WTC11 (cell line): ENCODE data around the gene PTPRN2. TPM values are rescaled to one million over a fixed set of nuclear protein-coding genes. Genes with fewer than 3 reads are reported as not detected.

ENCODE experiments used
- ATAC-seq: fragments of 200-7000 bp; cut with Tn5 transposase; 2 replicates; pipeline ENCODE4 v1.10.0; 2021; ENCODE audit warnings: mild to moderate bottlenecking, moderate library complexity
- CTCF ChIA-PET: fragments of 300-600 bp; sonication (Branson Sonifier 250); formaldehyde crosslinking; loops from one replicate; lab custom pipeline; 2021; ENCODE audit warnings: antibody characterized with exemption; lab: Charles Lee
- POLR2A ChIA-PET: fragments of 350-600 bp; sonication (Branson Sonifier 250); formaldehyde crosslinking; loops from one replicate; lab custom pipeline; 2021; ENCODE audit warnings: antibody characterized with exemption; lab: Charles Lee
- DNase-seq: peaks from one replicate; pipeline ENCODE4 v3.0.0; 2021; ENCODE audit warnings: low spot score
- H3K27ac Mint-ChIP-seq: 2 replicates; pipeline ENCODE4 v1.8.0; 2021; ENCODE audit warnings: mixed read lengths
- H3K27me3 Mint-ChIP-seq: 2 replicates; pipeline ENCODE4 v1.8.0; 2021; ENCODE audit warnings: low read depth, mild to moderate bottlenecking, moderate library complexity, mixed read lengths
- H3K36me3 Mint-ChIP-seq: 2 replicates; pipeline ENCODE4 v1.8.0; 2021; ENCODE audit warnings: mixed read lengths
- H3K4me1 Mint-ChIP-seq: 2 replicates; pipeline ENCODE4 v1.8.0; 2022; ENCODE audit warnings: mixed read lengths
- H3K4me3 Mint-ChIP-seq: 2 replicates; pipeline ENCODE4 v1.8.0; 2021; ENCODE audit warnings: mild to moderate bottlenecking, moderate library complexity, mixed read lengths
- H3K9me3 Mint-ChIP-seq: 2 replicates; pipeline ENCODE4 v1.8.0; 2021; ENCODE audit warnings: mixed read lengths
- ATF2 ChIP-seq: sonication (generic); formaldehyde crosslinking; IDR thresholded peaks from 2 replicates; pipeline ENCODE4 v1.8.1; 2022; ENCODE audit warnings: low read depth, missing genetic modification reagents, borderline replicate concordance
- E2F4 ChIP-seq: sonication (generic); formaldehyde crosslinking; IDR thresholded peaks from 2 replicates; pipeline ENCODE4 v1.8.1; 2022; ENCODE audit warnings: low read depth, mild to moderate bottlenecking, moderate library complexity, missing genetic modification reagents, borderline replicate concordance
- E2F5 ChIP-seq: sonication (generic); formaldehyde crosslinking; IDR thresholded peaks from 2 replicates; pipeline ENCODE4 v1.8.1; 2022; ENCODE audit warnings: mild to moderate bottlenecking, moderate library complexity, missing genetic modification reagents
- NR2C2 ChIP-seq: sonication (generic); formaldehyde crosslinking; IDR thresholded peaks from 2 replicates; pipeline ENCODE4 v1.8.0; 2022; ENCODE audit warnings: mild to moderate bottlenecking, missing genetic modification reagents
- PRRX2 ChIP-seq: fragments of 250-450 bp; sonication (Bioruptor Pico); IDR thresholded peaks from 2 replicates; pipeline ENCODE4 v1.8.0; 2021; ENCODE audit warnings: mild to moderate bottlenecking
- RORB ChIP-seq: fragments of 250-450 bp; sonication (Bioruptor Pico); IDR thresholded peaks from 2 replicates; pipeline ENCODE4 v1.9.0; 2021; ENCODE audit warnings: mild to moderate bottlenecking
- TEAD1 ChIP-seq: sonication (generic); formaldehyde crosslinking; IDR thresholded peaks from 2 replicates; pipeline ENCODE4 v1.8.0; 2022; ENCODE audit warnings: mild to moderate bottlenecking, missing genetic modification reagents
- ZNF232 ChIP-seq: sonication (generic); formaldehyde crosslinking; IDR thresholded peaks from 2 replicates; pipeline ENCODE4 v1.8.0; 2022; ENCODE audit warnings: mild to moderate bottlenecking, missing genetic modification reagents
- total RNA-seq: library from RNA; stranded (reverse); gene quantifications from 3 replicates; pipeline ENCODE4 v1.2.3, GENCODE V29; 2021
- TF ChIP-seq, protein P1 (sequence below): sonication (generic); formaldehyde crosslinking; IDR thresholded peaks from 2 replicates; pipeline ENCODE4 v1.8.0; 2023; ENCODE audit warnings: missing genetic modification reagents
- TF ChIP-seq, protein P2 (sequence below): fragments of 250-450 bp; sonication (Bioruptor Pico); IDR thresholded peaks from 2 replicates; pipeline ENCODE4 v1.9.0; 2021; ENCODE audit warnings: mild to moderate bottlenecking, borderline replicate concordance
- TF ChIP-seq, protein P3 (sequence below): sonication (generic); formaldehyde crosslinking; conservative IDR thresholded peaks from 2 replicates; pipeline ENCODE4 v1.8.1; 2022; ENCODE audit warnings: mild to moderate bottlenecking, missing genetic modification reagents

The PTPRN2 gene
- total RNA-seq, 1 experiment from 2014 or later = 4.7 TPM

GRCh38 chr7:158544708-158545107 is 42.9 kb downstream of the PTPRN2 start:
- POLR2A ChIA-PET = no interaction called here
- H3K9me3 Mint-ChIP-seq = no peaks in the 10 kb centered on the region
- no peak overlapping the region for H3K27ac Mint-ChIP-seq
- no peak for ATAC-seq
- no peaks in the 10 kb centered on the region for H3K36me3 Mint-ChIP-seq
- no peak for DNase-seq
- TF ChIP-seq ZNF232 (CRISPR knock-in tag) (no peak), TEAD1 (CRISPR knock-in tag) (no peak), PRRX2 (CRISPR knock-in tag) (no peak), E2F5 (CRISPR knock-in tag) (no peak)
- TF ChIP-seq, all 79 proteins: peak for 0
- Mint-ChIP-seq H3K4me1 (peaks cover 15% of the 10 kb centered on the region), H3K27me3 (no peaks in the 10 kb centered on the region; the same call in 1 of the 2 replicates), H3K4me3 (no peak overlapping the region)
- CTCF ChIA-PET = no interaction called here

DNA sequence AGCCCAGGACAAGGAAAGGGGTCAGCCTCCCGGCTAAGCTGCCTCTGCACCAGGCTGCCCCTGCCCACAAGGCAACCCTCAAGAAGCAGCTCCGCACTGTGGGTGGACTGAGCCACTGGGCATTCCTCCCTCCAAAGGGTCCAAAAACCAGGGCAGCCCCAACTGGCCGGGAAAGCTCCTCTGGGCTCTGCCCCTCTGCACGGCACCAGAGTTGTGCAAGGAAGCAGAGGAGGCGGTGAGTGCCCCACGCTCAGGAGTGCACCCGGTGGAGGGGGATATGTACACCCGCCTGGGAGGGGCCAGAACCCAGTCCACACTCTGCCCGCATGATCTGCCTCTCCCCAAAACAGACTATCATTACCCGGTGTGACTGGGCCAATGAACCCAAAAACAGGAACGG is 43.8 kb downstream of the PTPRN2 start:
- Mint-ChIP-seq H3K9me3 (no peaks in the 10 kb centered on the region), H3K4me1 (peaks cover 8% of the 10 kb centered on the region), H3K4me3 (no peak overlapping the region), H3K27ac (0 out of 2 replicates have a peak overlapping the region, but pooled peaks have one; percentile 22), H3K27me3 (no peaks in the 10 kb centered on the region; the same call in 1 of the 2 replicates), H3K36me3 (no peaks in the 10 kb centered on the region)
- ATAC-seq = no peak
- POLR2A ChIA-PET = no interaction called here
- TF ChIP-seq RORB (CRISPR knock-in tag) (no peak), PRRX2 (CRISPR knock-in tag) (no peak), ATF2 (CRISPR knock-in tag) (no peak), E2F4 (no peak), ZNF232 (CRISPR knock-in tag) (no peak)
- TF ChIP-seq, protein P1, sequence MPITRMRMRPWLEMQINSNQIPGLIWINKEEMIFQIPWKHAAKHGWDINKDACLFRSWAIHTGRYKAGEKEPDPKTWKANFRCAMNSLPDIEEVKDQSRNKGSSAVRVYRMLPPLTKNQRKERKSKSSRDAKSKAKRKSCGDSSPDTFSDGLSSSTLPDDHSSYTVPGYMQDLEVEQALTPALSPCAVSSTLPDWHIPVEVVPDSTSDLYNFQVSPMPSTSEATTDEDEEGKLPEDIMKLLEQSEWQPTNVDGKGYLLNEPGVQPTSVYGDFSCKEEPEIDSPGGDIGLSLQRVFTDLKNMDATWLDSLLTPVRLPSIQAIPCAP (CRISPR knock-in tag) = no peak
- TF ChIP-seq, protein P2, sequence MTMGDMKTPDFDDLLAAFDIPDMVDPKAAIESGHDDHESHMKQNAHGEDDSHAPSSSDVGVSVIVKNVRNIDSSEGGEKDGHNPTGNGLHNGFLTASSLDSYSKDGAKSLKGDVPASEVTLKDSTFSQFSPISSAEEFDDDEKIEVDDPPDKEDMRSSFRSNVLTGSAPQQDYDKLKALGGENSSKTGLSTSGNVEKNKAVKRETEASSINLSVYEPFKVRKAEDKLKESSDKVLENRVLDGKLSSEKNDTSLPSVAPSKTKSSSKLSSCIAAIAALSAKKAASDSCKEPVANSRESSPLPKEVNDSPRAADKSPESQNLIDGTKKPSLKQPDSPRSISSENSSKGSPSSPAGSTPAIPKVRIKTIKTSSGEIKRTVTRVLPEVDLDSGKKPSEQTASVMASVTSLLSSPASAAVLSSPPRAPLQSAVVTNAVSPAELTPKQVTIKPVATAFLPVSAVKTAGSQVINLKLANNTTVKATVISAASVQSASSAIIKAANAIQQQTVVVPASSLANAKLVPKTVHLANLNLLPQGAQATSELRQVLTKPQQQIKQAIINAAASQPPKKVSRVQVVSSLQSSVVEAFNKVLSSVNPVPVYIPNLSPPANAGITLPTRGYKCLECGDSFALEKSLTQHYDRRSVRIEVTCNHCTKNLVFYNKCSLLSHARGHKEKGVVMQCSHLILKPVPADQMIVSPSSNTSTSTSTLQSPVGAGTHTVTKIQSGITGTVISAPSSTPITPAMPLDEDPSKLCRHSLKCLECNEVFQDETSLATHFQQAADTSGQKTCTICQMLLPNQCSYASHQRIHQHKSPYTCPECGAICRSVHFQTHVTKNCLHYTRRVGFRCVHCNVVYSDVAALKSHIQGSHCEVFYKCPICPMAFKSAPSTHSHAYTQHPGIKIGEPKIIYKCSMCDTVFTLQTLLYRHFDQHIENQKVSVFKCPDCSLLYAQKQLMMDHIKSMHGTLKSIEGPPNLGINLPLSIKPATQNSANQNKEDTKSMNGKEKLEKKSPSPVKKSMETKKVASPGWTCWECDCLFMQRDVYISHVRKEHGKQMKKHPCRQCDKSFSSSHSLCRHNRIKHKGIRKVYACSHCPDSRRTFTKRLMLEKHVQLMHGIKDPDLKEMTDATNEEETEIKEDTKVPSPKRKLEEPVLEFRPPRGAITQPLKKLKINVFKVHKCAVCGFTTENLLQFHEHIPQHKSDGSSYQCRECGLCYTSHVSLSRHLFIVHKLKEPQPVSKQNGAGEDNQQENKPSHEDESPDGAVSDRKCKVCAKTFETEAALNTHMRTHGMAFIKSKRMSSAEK (CRISPR knock-in tag) = no peak
- TF ChIP-seq, protein P3, sequence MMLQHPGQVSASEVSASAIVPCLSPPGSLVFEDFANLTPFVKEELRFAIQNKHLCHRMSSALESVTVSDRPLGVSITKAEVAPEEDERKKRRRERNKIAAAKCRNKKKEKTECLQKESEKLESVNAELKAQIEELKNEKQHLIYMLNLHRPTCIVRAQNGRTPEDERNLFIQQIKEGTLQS (CRISPR knock-in tag) = no peak
- DNase-seq = no peak
- CTCF ChIA-PET = no interaction called here

GRCh38 chr7:158542651-158543566 is 44.7 kb downstream of the PTPRN2 start:
- no peak overlapping the region for H3K4me3 Mint-ChIP-seq

More at GRCh38 chr7:158542651-158543566, 44.7 kb downstream of the PTPRN2 start:
- H3K9me3 Mint-ChIP-seq = no peaks in the 10 kb centered on the region
- POLR2A ChIA-PET = no interaction called here
- H3K27ac Mint-ChIP-seq = no peak overlapping the region
- no peak for DNase-seq
- TF ChIP-seq NR2C2 (CRISPR knock-in tag) = no peak
- CTCF ChIA-PET = interaction anchor here (0.5 kb wide), 1 partner anchor 408 kb away, joined by 3 read pairs; no protein-coding TSS in a partner anchor
- H3K4me1 Mint-ChIP-seq = peaks cover 8% of the 10 kb centered on the region
- no peak for ATAC-seq
- H3K36me3 Mint-ChIP-seq = no peaks in the 10 kb centered on the region
- H3K27me3 Mint-ChIP-seq = no peaks in the 10 kb centered on the region
